GM21737 (cell line): ENCODE results near the gene HIF1AN.

Experiments
- ATAC-seq: cut with Tn5 transposase; IDR thresholded peaks from one replicate; pipeline ENCODE4 v1.9.1; 2021; ENCODE audit warnings: mild to moderate bottlenecking, moderate library complexity; ENCODE audit not compliant: unreplicated experiment

Gene HIF1AN

DNA sequence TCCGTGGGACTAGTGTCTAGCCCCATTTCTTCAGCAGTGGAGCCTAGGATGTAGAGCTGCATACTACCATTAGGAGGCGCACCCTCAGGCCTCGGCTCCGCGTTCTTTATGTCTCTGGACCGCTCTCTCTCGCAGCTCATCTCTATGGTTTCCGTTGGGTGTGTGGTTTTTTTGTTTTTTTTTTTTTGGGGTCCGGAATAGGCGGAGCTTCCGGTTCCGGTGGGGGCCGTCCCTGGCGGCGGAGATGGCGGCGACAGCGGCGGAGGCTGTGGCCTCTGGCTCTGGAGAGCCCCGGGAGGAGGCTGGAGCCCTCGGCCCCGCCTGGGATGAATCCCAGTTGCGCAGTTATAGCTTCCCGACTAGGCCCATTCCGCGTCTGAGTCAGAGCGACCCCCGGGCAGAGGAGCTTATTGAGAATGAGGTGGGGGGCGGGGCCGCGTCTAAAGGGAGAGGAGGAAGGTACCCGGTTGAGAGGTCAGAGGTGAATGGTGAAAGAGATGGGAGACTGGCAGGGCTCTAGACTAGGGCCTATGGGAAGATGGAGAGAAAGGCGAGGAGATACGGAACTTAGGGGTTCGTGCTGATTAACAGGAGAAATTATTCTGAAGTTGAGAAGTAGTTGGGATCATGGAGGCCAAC is at the start of gene HIF1AN:
TSS of gene HIF1AN (plus strand) at position 229 of the 639 bp plus-strand sequence. CDS start at position 245, 16 bp downstream.
- peak; percentile 95 for ATAC-seq

DNA sequence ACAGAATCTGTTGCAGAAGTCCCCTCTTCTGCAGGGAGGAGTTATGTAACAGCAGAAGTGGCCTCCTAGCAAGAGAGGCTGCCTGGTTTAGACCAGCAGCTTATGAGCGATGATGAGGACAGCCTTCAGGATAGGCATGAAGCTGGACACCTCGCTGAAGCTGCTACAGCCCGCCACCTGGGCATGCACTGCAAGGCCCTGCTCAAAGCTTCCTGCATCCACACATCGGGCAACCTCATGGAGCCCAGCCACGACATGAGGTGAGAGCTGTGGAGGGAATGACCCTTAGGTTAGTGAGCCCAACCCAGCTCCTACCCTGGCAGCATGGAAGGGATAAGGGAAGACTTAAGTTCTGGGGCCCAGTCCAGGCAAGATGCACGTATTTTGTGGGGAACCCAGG is 48.2 kb upstream of the HIF1AN start:
- no peak for ATAC-seq

DNA sequence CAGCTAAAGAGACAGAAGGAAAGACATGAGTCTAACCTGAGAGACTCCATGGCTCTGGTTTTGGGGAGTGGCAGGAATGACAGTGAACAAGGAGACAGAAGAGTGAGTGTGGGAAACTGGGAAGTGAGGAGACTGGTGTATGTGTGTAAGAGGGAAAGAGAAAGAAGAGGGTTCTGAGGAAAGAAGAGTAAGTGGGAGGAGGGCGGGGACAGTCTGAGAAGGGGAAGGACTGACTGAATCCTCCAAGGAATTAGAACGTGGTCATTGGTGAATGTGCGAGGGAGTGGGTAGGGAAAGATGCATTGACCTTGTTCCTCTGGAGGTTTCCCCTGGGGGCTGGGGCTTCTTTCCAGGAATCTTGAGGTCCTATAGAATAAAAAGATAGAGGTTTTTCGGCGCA is 46.3 kb upstream of the HIF1AN start:
- ATAC-seq = no peak

DNA sequence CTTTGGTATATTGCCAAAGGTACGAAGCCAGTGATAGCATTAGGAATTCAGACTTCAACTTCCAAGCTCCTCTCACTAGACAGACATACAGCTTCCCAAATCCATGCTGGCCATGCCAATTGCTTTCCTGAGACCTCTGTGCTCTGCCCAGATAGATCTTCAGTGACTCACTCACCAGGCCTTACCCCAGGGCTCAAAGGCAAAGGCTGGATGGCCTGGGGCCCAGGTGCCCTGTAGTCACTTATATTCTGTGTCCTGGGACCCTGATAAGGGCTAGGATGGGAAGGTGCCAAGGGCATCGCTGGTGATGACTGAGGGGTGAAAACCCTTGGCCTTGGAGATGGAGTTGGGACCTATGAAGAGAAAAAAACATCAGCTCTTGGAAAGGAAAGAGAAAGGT is 45.2 kb upstream of the HIF1AN start:
- no peak for ATAC-seq

DNA sequence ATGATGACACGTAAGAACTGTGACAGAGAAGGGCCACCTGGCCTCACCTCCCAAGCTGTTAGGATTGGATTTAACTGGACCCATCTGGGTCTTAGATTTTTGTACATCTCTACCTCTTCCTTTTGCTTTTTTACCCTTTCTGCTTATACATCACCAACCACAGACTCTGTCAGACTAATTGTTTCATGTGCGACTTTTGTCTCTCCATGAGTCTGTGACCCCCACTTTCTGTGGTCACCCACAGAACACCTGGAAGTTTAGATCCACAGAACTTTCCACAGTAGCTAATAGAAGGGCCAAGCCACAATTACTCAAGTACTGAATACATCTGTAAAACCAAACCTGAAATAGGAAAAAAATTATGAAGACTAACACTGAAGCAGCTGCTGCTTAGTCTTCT is 39.2 kb upstream of the HIF1AN start:
- ATAC-seq = no peak

DNA sequence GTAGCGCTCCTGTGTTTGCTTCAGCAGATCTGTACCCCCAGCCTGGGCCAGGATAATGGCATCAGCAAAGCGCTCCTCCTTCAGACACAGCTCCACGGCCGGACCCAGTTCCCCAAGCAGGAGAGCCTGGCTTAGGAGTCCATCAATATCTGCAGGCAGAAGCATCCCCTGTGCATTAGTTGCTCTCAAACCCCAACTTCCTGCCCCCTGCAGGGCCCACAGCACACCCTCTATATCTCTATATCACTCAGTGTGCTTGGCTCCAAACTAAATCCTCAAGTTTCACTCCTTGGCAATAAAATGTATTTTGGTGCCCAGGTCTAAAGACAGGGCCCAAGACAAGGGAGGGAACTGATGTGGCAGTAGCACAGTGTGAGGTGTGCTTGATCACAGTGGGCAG is 37.7 kb upstream of the HIF1AN start:
- no peak for ATAC-seq

DNA sequence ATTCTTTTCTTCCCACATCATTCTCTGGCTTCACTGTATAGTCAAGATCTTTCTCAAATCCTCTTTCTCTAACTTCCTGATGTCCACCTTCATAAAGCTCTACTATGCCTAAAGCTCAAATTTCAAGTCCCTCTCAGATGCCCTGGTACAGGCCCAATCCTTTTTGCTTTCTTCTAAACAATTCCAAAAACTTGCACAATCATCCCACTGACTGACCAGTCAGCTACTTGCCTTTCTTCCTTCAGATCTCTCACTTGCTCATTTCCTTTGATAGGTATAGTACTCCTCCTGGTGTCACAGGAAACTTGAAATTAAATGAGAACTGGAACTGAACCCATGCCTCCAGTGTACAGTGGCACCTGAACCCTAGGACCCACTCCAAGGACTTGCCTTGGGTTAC is 34.3 kb upstream of the HIF1AN start:
- ATAC-seq = no peak

DNA sequence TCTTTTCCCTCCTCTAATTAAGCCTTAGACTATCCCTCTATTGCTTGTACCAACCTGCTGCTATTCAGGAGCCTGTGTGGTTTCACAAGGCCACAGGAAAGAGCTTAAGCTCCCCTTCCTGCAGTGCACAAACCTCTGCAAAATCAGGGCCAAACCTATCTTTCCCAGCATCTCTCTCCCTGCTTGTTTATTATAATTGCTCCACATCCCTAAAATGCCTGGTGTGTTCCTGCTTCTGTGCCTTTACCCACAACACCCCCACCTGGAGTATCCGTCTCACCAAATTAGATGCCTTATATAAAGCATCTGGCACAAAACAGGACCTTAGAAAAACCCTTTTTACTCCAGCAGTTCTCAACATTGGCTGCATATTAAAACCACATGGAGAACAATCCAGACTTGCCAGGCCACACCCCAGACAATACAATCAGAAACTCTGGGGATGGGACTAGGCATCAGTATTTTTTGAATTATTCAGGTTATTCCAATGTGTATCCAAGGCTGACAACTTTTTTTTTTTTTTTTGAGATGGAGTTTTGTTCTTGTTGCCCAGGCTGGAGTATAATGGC is 32.7 kb upstream of the HIF1AN start:
- no peak for ATAC-seq

DNA sequence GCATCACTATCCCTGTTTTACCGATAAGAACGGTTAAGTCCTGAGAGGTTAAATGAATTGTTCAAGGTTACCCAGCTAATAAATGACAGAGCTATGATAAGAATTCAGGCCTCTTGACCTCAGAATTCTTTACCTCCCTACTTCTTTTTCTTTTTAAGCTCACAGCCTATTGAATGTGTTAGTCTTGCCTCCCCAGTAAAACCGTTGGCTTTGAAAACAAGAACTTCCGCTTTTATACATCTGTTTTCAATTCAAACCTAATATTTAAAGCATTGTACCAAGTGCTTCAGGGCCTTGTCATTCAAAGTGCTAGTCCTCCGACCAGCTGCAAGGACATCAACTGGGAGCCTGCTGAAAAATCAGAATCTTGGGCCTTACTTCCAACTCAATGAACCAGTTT is 31.6 kb upstream of the HIF1AN start:
- ATAC-seq = no peak

DNA sequence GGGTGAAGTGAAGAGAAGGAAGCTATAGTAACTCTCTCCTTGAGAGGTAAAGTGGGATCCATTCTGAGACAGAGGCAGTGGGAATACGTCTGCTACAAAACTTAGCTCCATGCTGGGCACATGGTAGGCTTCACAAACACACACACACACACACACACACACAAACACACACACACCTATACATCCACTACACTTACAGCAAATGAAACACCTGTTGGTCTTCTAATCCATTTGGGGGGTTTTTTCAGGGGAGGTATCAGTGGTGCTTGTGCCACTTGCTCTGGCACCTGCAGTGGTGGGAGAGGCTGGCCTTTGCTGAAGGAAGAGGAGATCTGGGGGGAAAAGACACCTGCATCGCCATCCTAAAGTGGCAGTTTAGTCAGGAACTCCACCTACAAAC is 30.6 kb upstream of the HIF1AN start:
- no peak for ATAC-seq

DNA sequence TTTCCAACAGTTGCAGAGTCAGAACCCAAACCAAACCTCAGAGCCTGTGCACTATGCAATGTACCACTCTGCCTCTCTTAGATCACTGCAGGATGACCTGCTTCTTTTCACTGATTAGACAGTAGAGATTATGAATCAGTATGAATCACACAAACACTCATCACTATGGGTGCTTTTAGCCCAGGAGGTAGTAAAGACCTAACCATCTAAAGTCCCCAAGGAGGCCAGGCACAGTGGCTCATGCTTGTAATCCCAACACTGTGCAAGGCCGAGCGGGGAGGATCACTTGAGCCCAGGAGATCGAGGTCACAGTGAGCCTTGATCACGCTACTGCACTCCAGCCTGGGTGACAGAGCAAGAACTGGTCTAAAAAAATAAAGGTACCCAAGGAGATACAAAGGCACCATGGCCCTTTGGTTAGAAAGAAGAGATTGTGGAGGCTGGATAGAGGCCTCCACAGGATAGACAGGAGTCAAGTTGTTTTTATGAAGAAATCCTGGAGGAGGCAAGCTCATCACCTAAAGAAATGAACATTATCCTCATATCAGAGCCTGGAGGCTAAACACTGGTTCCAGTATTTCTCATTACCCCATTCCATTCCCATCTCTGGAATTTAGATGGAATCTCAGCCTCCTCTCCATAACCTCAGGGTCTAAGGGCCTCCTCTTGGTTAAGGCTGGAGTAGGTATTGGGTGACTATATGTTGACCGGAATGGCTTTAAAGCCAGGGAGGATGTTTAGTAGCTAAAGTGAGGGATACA is 29.0 kb upstream of the HIF1AN start:
- no peak for ATAC-seq

DNA sequence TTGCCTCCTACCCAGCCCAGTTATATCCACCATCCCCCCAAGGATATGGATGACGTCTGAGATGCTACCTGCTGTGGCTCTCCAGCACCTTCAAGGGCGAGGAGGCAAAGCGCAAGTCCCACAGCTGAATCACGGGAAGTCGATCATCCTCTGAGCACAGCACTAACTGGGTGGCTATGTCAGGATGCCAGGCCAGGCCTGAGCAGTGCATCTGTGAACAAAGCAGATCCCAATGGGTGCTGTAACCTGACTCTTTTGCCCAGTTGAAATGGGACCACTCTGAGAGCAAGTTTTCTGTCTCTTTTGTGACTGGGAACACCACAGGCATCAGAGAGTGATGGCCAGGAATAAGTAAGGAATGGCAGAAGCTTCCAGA is 28.4 kb upstream of the HIF1AN start:
- no peak for ATAC-seq

DNA sequence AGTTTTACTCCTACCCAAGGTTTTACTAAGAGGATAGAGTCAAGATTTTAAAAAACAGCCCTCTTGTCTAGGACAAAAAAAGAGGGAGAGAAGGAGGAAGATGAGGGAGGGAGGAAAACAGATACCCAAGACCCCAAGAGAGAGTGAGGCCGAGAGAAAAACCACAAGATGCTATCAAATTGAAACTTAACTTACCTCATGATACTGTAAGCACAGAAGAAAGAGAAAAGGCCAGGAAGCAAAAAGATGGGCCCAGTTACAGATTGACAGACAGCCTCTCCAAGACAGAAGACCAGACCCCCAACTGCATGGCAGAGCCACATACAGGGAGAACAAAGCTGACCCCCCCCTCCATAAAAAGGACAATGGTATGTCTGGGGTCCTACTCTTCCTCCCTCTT is 27.5 kb upstream of the HIF1AN start:
- ATAC-seq = no peak

DNA sequence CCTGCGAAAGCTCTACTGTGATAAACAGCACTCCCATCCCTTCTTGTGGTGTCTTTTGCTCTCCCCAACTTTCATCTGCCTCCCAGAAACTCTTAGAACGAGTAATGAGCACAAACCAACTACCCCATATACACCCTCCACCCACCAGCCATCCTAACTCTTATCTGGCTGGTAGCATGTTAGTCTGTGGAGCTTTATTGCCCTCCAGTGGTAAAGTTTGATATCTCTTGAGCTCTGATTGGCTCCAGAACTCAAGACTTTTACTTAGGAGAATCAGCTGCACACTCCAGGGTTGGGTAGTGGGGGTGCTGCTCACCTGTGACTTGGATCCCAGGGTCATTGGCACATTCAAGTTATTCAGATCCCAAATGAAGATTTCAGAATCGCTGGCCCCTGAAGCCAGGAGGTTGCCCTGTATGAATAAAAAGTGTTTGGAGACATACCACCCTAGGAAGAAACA is 27.0 kb upstream of the HIF1AN start:
- no peak for ATAC-seq

DNA sequence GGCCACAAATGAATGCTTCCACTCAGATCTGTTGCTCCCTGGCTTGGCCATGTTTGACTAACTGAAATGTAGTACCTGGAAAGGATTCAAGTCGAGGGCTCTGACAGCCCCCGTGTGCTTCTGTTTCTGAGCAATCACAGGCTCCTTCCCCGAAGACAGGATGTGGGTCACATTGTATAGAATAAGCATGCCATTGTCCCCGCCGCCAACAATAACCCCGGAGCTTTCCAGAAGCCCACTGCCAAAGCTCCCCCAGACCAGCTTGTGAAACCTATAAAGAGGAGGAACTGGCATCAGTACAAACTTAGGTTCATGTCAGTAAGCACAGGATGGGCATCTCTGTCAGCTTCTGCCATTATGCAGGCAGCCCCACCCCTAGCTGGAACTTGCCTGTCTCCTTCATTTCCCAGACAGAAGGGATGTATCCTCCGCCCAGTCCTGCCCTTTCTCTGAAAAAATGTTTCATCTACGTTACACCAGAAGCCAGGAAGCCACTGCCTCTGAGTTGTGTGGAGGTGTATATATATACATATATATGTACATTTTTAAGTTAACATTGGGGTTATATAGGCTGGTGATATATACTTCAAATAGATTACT is 26.4 kb upstream of the HIF1AN start:
- no peak for ATAC-seq

DNA sequence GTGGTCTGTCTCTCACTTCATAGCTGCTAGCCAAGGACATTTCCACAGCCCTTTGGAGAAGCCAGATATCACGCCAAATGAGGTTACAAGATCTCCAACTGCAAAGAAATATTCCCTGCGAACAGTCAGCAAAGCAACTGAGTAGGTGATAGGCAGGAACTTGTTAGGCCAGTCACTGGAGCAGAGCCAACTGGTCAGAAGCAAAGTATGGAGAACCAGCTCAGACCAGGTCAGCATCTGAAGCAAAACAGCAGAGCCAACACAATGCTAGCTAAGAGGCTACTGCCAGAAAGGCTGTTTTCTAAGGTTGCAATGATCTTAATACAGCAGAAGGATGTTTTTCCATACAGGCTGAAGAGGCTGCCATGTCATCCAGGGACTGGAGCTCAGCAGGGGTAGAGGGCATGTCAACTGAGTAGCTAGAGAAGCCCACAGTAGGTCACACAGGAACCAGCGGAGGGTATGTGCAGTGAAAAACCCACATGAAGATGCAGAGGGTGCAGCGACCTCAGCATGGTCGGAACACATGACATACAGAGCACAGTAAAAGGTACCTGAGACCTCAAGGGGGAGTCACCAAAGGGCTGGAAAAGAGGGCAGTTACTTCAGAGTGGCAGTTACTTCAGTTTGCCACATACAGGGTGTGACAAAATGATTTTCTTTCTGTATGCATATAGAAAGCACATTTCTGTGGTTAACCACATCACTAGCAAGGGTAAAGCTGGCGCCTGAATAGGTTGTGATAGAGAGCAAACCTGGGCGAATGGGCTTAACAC is 25.0 kb upstream of the HIF1AN start:
- ATAC-seq = no peak

DNA sequence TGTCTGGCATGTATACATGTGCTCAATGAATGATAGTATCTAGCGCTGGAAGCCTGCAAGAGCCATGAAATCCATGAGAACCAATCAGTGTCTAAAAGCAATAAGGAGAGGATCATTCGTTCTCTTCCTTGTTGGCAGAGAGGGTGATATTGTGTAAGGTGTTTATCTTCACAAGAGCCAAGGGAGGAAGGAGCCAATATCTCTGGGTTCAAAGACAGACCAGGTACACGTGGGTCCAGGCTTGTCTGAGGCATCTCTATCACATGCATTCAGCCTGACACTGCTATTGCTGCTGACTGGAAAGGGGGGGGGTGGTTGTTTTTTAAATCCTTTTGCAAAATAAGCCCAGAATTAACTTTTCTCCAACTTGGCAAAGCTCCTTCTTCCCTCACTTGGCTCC is 20.1 kb upstream of the HIF1AN start:
- ATAC-seq = no peak

DNA sequence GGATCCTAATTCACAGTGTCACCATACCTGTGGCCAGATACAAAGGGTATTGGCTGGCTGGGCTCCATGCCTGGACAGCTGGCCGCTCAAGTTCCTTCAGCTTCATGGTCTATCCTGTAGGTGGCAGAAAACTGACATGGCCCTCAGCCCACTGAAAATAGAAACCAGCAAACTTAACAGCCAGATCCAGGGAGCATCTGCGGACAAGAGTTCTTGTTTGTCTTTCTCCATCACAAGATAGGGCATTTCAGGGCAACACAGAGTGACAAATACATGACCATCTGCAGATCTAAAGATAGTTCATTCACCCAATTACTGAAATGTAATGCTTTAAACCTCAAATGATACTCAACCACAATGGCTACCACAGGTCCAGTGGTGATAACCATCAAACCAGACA is 18.9 kb upstream of the HIF1AN start:
- no peak for ATAC-seq

DNA sequence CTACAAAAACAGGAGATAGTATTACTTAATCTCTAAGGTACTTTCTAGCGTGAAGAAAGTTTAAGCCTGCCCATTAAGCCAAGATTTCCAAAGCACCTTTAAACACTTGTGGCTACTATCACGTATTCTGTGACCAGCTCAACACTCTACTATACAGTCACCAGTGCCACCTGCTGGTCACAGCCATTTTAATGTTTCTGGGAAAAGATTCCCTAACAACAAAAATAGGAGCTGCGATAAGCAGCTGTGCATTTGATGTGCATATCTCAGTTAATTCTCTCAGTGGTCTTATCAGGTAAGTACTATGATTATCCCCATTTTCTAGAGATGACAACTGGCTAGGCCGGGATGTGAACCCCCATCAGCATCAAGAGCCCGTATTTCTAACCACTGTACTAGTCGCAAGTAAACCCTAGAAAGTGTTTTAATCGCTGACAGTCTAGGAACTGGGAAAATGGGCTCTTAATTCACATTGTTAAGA is 16.9 kb upstream of the HIF1AN start:
- ATAC-seq = no peak

DNA sequence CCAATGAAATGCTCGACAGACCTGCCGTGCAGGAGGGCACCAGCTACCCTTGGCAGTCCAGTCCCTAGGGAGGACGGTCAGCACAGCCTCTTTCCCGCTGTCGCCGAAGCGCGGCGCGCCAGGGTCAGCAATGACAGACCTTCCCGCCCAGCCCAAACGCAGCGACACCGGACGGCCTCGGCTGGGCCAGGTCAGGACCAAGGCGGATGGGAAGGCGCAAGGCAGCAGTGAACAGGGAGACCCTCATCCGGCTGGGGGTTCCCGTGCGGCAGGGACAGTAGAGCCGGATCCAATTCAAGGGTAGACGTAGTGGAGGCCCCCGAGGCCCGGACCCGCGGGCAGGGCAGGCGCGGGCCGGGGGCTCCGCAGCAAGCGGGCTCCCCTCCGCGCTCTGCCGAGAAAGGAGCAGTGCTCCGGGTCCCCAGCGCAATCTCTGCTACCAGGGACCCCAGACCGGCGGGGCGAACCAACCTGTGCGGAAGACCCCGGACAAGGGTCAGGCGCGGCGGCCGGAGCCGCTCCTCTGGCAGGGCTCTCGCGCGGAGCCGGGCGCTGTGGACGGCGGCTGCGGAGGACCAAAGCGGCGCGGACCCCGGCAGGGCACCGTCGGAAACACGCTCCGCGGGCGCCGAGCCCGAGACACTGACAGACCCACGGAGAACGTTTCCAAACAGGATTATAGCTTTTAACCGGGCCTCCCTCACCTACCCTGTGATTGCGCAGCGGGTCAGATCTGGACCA is 16.3 kb upstream of the HIF1AN start, which contains the start of gene SEC31B:
TSS of gene SEC31B (minus strand) at position 551 of the 741 bp plus-strand sequence. CDS start 2,909 bp downstream, outside the sequence.
- ATAC-seq = no peak
